ENCODE results near the gene ARMCX2. TPM values are rescaled to one million over a fixed set of nuclear protein-coding genes. Genes with fewer than 3 reads are reported as not detected.

ARMCX2 gene
- polyA plus RNA-seq (2011; rRNA removed) (0.13 and 0.15 TPM in 2 replicates), polyA plus RNA-seq (2017; fragmentation: RNase III; extraction: RNeasy Plus Mini Kit Qiagen cat#74134 plus additional on column Dnase treatment) (0.08 TPM in 1 of 3 replicates, not detected in the others), polyA minus RNA-seq (2011; rRNA and poly(A)+ RNA removed) (0.10 and 0.12 TPM in 2 replicates)
- 0.03 and 0.04 TPM in 2 replicates for polyA plus RNA-seq (2012; cell fraction: cytosol; rRNA removed)
- polyA plus RNA-seq (2012; cell fraction: nucleus; rRNA removed): 0.05 and 0.07 TPM in 2 replicates

DNA sequence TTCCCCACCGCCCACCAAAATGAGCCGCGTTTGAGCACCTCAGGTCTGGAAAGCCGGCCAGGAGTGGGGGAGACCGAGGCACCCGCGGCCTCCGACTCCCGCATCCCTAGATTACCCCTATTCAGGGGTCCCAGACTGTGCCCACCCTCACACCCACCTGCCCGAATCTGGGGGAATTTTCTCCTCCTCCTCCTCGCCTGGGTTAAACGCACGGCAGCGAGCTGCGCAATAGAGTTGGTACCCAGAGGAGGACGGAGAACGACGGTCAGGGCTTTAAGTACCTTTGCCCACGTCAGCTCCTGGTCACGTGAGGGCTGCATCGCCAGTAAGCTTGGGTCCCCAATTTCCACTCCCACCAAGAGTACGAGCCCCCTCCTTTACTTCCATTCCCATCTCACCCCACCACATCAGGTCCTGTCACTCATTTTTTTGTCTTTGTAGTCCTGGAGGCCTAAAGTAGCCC lies at the start of gene ARMCX2:
Gene ARMCX2 (minus strand): TSS at position 250 of the 463 bp plus-strand sequence. CDS start 2,262 bp downstream, outside the sequence.
- WGBS (ENCODE audit: missing lambda C conversion rate): 65% methylated on average over 18 of the region's 22 CpGs
- Histone ChIP-seq H3K4me3 (peak within 1 kb of the TSS; percentile 43), H3K9me3 (no peaks in the 10 kb centered on the region), H3K4me2 (peak within 1 kb of the TSS; percentile 65), H3K4me1 (no peaks in the 10 kb centered on the region), H3K27ac (peak within 1 kb of the TSS; percentile 45 to 67; a peak in 2 of 6 replicates)
- ATAC-seq: no peak
- DNase-seq (ENCODE audit: low read depth in 1 of 2, low spot score in 1 of 2): no peak
- ChIA-PET CTCF (interaction anchor here (0.8 kb wide), 1 partner anchor 18 kb away, joined by 5 read pairs; no protein-coding TSS in a partner anchor), POLR2A (no interaction called here)
- FAIRE-seq: no peak
- TF ChIP-seq HOXB13 (CRISPR knock-in tag; IDR thresholded peaks at IDR 0.05; ENCODE audit: low read depth) (no peak), RAD21 (conservative IDR thresholded peaks at IDR 0.05 in 1 of 2, IDR thresholded peaks at IDR 0.05 in 1 of 2) (no peak), MAFK (IDR thresholded peaks at IDR 0.05; ENCODE audit: partially characterized antibody) (no peak), FOXS1 (CRISPR knock-in tag; IDR thresholded peaks at IDR 0.05) (no peak), POLR2A (IDR thresholded peaks at IDR 0.05; ENCODE audit: low read length) (no peak), TP53 (CRISPR knock-in tag; IDR thresholded peaks at IDR 0.05) (no peak), KDM5A (IDR thresholded peaks at IDR 0.05) (no peak)
- TF ChIP-seq, protein P1, sequence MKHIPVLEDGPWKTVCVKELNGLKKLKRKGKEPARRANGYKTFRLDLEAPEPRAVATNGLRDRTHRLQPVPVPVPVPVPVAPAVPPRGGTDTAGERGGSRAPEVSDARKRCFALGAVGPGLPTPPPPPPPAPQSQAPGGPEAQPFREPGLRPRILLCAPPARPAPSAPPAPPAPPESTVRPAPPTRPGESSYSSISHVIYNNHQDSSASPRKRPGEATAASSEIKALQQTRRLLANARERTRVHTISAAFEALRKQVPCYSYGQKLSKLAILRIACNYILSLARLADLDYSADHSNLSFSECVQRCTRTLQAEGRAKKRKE (CRISPR knock-in tag; IDR thresholded peaks at IDR 0.05; ENCODE audit: low read depth): no peak

DNA sequence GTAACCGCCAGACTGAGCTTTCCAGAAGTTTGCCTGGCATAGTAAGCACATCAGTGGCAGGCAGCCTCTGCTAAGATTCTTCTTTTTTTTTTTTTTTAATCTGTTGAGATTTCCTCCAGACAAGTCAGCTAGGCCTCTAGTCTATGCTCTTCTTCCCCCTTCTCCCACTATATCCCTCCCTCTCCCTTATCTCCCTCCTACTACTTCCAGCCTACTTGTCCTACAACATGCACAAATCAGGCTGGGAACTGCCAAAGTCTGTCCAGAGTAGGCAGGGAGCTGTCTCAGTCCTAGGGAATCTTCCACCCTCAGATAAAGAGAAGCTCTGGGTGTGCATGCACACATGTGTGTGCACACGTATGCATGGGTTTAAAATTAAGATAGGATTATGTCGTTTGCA lies 49.7 kb upstream of the ARMCX2 start:
- H3K27ac ChIP-seq: no peak overlapping the region
- POLR2A ChIA-PET: no interaction called here
- no peaks in the 10 kb centered on the region for H3K9me3 ChIP-seq
- H3K4me1 ChIP-seq: no peaks in the 10 kb centered on the region
- WGBS (ENCODE audit: missing lambda C conversion rate): 35% methylated on average over 3 of the region's 3 CpGs
- ATAC-seq (no peak), DNase-seq (ENCODE audit: low read depth in 1 of 2, low spot score in 1 of 2) (no peak), FAIRE-seq (no peak)
- CTCF ChIA-PET: interaction anchor here (0.6 kb wide), 1 partner anchor 91 kb away, joined by 6 read pairs; no protein-coding TSS in a partner anchor
- no peak overlapping the region for H3K4me3 ChIP-seq
- TF ChIP-seq EHMT2 (IDR thresholded peaks at IDR 0.05; ENCODE audit: low read depth) (no peak), POLR2AphosphoS2 (conservative IDR thresholded peaks at IDR 0.05; ENCODE audit: low read length) (no peak)
- H3K4me2 ChIP-seq: no peak overlapping the region

DNA sequence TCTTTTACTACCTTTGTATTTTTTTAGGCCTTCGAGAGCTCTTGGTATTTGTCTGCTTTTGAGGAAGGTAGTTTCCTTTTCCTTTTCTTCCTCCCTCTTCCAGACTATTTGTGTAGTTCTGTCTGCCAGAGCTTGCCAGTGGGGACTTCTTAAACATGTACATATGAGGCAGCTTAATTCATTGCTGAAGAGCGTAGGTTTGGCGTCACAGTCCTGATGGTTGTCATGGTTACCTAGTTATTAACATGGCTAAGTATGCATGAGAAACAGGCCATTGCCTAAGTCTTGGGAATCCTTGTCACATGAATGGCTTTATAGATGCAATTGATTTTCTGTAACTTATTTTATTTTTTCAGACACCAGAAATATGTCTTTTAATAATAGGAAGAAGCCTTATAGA lies 48.5 kb upstream of the ARMCX2 start:
- Histone ChIP-seq H3K9me3 (no peaks in the 10 kb centered on the region), H3K4me1 (no peaks in the 10 kb centered on the region), H3K4me3 (no peak overlapping the region), H3K27ac (no peak overlapping the region), H3K4me2 (no peak overlapping the region)
- no peak for DNase-seq (ENCODE audit: low read depth in 1 of 2, low spot score in 1 of 2)
- WGBS (ENCODE audit: missing lambda C conversion rate): 42% methylated on average over 3 of the region's 3 CpGs
- no peak for FAIRE-seq
- no peak for ATAC-seq
- ChIA-PET CTCF (no interaction called here), POLR2A (no interaction called here)
- TF ChIP-seq, protein P2, sequence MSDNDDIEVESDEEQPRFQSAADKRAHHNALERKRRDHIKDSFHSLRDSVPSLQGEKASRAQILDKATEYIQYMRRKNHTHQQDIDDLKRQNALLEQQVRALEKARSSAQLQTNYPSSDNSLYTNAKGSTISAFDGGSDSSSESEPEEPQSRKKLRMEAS (IDR thresholded peaks at IDR 0.05): no peak
- TF ChIP-seq CHD4 (IDR thresholded peaks at IDR 0.05; ENCODE audit: borderline replicate concordance): no peak
- TF ChIP-seq MAFK (IDR thresholded peaks at IDR 0.05; ENCODE audit: partially characterized antibody): no peak
- TF ChIP-seq, protein P3, sequence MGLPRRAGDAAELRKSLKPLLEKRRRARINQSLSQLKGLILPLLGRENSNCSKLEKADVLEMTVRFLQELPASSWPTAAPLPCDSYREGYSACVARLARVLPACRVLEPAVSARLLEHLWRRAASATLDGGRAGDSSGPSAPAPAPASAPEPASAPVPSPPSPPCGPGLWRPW (IDR thresholded peaks at IDR 0.05): no peak
- no peak for TF ChIP-seq PHF8 (IDR thresholded peaks at IDR 0.05; ENCODE audit: borderline replicate concordance, low read depth)
- TF ChIP-seq TP53 (CRISPR knock-in tag; IDR thresholded peaks at IDR 0.05): no peak
- no peak for TF ChIP-seq GATA3 (IDR thresholded peaks at IDR 0.05; ENCODE audit: borderline replicate concordance)
- TF ChIP-seq, protein P4, sequence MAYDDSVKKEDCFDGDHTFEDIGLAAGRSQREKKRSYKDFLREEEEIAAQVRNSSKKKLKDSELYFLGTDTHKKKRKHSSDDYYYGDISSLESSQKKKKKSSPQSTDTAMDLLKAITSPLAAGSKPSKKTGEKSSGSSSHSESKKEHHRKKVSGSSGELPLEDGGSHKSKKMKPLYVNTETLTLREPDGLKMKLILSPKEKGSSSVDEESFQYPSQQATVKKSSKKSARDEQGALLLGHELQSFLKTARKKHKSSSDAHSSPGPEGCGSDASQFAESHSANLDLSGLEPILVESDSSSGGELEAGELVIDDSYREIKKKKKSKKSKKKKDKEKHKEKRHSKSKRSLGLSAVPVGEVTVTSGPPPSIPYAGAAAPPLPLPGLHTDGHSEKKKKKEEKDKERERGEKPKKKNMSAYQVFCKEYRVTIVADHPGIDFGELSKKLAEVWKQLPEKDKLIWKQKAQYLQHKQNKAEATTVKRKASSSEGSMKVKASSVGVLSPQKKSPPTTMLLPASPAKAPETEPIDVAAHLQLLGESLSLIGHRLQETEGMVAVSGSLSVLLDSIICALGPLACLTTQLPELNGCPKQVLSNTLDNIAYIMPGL (CRISPR knock-in tag; IDR thresholded peaks at IDR 0.05; ENCODE audit: borderline replicate concordance): no peak
- no peak for TF ChIP-seq FOSL2 (IDR thresholded peaks at IDR 0.05)
- TF ChIP-seq FOSL2 (CRISPR knock-in tag; IDR thresholded peaks at IDR 0.05): no peak
- no peak for TF ChIP-seq EHMT2 (IDR thresholded peaks at IDR 0.05; ENCODE audit: low read depth)
- no peak for TF ChIP-seq RARB (CRISPR knock-in tag; IDR thresholded peaks at IDR 0.05)
- no peak for TF ChIP-seq NFE2L2 (conservative IDR thresholded peaks at IDR 0.05; ENCODE audit: low read length)
- no peak for TF ChIP-seq ZSCAN20 (CRISPR knock-in tag; IDR thresholded peaks at IDR 0.05)
- no peak for TF ChIP-seq NR3C1 (IDR thresholded peaks at IDR 0.05)
- TF ChIP-seq, protein P5, sequence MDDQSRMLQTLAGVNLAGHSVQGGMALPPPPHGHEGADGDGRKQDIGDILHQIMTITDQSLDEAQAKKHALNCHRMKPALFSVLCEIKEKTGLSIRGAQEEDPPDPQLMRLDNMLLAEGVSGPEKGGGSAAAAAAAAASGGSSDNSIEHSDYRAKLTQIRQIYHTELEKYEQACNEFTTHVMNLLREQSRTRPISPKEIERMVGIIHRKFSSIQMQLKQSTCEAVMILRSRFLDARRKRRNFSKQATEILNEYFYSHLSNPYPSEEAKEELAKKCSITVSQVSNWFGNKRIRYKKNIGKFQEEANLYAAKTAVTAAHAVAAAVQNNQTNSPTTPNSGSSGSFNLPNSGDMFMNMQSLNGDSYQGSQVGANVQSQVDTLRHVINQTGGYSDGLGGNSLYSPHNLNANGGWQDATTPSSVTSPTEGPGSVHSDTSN (IDR thresholded peaks at IDR 0.05): no peak
- TF ChIP-seq SMC3 (IDR thresholded peaks at IDR 0.05): no peak
- TF ChIP-seq FOSB (CRISPR knock-in tag; IDR thresholded peaks at IDR 0.05): no peak
- TF ChIP-seq MYC (IDR thresholded peaks at IDR 0.05; ENCODE audit: borderline replicate concordance, low read length): no peak
- TF ChIP-seq HEYL (CRISPR knock-in tag; IDR thresholded peaks at IDR 0.05): no peak
- TF ChIP-seq CBX8 (IDR thresholded peaks at IDR 0.05): no peak

Measured in A549 (cell line).